ENCODE measurements around the gene VPS13D. TPM values are rescaled to one million over a fixed set of nuclear protein-coding genes. Genes with fewer than 3 reads are reported as not detected.
"Not testable (repeated sequence)": the region's sequence is repeated elsewhere in the genome, so short reads cannot be mapped to it uniquely, and the experiment has no call there.

VPS13D gene
- polyA plus RNA-seq, 1 donor, result 17.2 TPM

DNA sequence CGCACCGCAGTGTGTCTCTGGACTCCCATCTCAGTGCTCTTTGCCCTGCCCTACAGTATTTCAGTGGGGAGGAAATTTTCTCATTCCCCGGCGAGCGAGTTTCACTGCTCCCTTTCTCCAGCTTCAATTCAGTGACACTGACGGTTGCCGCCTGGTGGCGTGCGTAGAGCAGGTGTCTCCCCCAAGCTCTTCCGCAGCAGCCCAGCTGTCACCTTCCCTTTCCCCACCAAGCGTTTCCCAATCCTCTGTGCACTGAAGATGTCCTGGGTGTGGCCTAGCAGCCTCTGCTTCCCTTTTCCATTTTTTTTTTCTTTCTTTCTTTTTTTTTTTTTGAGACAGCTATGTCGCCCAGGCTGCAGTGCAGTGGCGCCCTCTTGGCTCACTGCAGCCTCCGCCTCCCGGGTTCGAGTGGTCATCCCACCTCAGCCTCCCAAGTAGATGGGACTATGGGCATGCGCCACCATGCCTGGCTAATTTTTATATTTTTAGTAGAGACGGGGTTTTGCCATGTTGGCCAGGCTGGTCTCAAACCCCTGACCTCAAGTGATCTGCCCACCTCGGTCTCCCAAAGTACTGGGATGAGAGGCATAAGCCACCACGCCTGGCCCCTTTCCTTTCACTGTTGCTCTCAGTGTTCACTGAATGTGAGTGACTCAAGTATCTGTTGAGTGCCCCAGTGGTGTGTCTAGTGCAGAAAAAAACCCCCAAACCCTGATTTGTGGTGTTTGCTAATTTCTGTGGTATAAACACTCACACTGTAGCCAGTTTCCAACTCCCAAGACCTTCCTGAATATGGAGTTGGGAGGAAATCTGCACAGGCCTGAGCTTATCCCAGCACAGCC is 33.0 kb upstream of the VPS13D start:
- no peak for DNase-seq (ENCODE audit: low read depth)

DNA sequence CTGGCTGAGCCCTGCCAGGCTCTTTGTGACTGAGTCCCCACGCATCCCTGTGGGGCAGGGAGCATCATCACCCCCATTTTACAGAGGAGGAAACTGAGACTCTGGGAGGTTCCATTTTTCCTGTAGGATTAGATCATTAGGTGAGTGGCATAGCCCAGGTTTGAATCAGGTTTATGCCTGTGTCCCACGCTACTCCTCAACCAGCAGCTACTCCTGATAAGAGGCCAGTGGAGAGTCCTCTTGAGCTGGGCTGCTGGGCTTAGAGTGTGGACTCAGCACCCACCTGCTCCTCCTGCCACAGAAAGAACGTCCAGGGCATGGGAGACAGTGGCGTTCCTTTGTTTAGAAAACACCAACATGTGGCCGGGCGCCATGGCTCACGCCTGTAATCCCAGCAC is 32.3 kb upstream of the VPS13D start:
- DNase-seq (ENCODE audit: low read depth), result no peak

DNA sequence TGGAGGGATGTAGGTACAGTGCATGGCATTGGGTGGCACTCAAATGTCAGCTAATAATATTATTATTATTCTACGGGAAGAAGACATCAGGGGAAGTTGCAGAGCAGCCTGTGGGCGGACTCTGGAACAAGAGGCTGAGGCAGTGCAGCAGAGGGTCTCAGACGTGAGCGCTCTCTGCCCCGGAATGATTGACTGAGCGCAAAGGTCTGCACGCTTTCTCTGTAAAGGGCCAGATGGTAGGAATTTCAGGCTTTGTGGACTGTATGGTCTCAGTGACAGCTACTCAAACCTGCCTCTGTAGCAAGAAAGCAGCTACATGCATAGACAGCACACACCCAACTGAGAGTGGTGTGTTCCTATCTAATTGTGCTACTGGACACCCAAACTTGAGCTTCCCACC is 29.6 kb upstream of the VPS13D start:
- DNase-seq (ENCODE audit: low read depth), result no peak

DNA sequence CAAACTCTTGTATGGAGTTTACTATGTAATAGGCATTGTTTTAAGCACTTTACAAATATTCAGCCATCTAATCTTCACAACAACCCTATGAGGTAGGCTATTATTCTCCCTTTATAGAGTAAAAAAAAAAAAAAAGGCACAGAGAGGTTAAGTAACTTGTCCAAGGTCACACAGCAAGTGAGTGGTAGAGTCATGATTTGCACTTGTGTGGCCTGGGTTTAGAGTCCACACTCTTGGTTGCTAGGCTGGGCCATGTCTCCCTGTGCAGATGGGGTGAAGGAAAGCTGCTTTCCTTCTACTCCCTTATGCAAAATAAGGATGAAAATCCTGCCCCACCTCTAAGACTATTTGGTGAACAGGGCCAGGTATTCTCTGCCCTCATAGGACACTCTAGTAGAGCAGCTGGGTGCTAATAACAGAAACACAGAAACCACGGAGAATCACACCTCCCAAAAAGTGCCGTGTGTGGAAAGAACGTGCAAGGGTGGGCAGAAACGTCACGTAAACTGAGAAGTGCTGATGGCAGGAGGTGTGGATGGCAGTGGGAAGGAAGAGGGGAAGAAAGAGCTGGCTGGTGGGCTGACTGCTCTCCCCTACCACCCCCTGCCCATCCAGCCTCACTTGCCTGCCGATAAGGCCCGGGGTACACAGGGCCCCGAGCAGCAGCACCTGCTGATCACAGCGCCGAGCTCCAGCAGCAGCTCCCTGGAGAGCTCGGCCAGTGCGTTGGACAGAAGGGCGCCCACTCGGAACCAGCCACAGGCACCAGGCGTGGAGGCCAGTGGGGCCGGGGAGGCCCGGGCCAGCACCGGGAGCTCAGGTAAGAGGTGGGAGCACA is 28.3 kb upstream of the VPS13D start:
- DNase-seq (ENCODE audit: low read depth), result no peak

DNA sequence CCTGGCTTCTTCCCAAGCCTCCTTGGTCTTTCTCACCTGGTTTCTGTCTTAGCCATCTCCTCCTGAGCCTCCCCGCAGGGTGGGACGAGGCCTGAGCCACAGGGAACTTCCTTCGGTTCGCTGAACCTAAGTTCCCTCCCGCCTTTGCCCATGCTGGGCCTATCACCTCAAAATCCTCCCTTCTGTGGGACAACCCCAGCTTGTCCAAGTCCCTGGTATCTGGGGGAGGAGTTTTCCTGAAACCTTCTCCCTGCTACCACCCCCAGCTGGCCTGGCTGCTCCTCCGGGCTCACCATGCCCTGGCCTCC is 27.7 kb upstream of the VPS13D start:
- no peak for DNase-seq (ENCODE audit: low read depth)

DNA sequence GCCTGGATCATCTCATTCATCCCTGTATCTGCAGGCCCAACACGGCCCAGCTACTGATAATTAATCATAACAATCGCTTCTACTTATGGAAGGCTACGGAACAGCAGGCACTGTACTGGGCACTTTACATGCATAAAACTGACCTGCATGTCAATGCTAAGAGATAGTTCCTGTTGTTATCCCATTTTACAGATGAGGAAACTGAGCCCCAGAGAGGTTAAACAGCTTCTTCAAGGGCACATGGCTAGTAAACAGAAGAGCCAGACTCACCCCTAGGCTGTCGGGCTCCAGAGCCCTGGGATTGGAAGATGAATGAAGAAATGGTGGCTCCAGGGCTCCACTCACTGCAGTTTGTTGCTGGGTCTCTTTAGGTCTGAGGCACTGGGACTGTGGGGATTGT is 27.3 kb upstream of the VPS13D start:
- DNase-seq (ENCODE audit: low read depth), result no peak

DNA sequence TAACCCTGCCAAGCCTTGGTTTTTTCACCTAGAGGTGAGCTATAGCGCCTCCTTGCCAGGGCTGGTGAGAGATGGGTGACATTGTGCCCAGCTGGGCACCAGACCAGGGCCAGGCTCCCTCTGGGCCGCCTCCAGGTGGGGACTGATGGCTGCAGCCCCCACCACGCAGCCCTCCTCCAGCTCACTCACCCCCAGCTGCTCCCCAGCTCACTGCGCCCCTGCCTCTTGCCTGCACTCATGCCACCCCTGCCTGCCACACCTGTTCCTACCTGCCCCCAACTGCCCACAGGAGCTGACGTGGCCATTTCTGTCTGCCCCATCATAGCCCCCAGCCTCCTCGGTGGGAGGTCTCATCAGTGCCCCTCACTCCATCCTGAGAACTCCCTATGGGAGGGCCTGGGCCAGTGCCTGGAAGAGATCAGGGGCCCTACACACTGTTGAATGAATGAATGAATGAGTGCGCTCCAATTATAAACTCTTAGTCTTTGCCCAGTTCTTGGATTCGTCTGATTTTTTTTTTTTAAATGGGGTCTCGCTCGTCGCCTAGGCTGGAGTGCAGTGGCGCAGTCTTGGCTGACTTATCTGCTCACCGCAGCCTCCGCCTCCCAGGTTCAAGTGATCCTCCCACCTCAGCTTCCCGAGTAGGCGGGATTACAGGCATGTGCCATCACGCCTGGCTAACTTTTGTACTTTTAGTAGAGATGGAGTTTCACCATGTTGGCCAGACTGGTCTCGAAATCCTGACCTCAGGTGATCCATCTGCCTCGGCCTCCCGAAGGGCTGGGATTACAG is 26.4 kb upstream of the VPS13D start:
- no peak for DNase-seq (ENCODE audit: low read depth)

DNA sequence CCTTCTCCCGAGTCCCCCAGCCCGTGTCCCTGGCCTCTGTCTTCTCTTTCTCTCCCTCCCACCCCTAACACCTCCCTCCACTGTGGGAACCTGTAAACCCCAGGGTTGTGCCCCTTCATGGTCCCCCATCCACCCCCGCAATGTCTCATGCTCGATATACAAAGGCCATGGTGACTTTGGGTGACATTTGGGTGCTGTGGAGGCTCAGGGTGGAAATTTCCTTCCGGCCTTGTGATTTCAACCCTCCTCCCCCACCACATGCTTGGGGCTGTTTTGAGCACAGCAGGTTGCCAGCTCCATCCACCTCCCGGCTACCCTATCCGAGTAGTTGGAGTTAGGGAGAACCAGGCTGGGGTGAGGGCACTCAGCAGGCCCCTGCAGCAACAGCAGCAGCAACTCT is 25.7 kb upstream of the VPS13D start:
- no peak for DNase-seq (ENCODE audit: low read depth)

DNA sequence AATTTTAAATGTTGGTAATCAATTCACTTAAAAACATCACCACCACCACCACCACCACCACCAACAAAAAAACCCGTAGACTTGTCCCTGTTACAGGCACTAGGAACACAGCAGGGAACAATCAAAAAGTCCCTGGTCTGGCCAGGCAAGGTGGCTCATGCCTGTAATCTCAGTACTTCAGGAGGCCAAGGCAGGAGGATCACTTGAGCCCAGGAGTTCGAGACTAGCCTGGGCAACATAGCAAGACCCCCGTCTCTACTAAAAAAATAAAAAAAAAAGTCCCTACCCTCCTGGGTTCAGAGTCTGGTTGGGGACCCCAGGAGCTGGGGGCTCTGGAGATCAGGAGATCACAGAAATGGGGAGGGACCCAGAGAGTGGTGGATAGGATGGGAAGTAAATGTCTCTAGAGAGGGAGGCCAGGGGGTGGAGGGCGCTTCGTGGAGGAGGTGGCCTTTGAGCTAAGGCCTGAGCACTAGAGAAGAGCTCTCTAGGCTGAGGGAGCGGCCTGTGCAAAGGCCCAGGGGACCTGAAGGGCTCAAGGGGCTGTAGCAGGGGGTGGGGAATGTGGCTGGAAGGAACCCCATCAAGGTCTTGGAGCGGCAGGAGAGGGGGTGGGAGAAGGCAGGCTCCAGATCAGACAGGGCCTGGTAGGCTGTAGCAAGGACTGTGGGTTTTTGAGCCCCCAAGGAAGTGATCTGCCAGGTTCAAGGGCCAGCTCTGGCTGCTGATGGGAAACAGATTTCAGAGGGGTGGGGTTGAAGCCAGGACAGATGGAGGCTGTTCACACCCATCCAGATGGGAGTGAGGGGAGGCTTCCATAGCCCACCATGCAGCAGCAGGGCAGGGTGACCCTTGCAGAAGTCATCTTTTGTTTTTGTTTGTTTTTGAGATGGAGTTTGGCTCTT is 24.8 kb upstream of the VPS13D start:
- DNase-seq (ENCODE audit: low read depth), result no peak

DNA sequence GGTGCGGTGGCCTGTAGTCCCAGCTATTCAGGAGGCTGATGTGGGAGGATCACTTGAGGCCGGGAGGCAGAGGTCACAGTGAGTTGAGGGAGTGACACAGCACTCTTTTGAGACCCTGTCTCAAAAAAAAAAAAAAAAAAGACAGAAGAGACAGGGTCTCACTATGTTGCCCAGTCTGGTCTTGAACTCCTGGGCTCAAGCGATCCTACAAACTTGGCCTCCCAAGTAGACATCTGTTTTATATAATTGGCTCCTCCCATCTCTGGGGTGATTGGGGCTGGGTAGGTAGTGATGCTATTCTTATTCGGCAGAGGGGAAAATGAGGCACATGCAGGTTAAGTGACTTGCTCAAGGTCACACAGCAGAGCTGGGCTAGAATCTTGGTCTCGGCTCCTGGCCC is 23.6 kb upstream of the VPS13D start:
- DNase-seq (ENCODE audit: low read depth), result no peak

DNA sequence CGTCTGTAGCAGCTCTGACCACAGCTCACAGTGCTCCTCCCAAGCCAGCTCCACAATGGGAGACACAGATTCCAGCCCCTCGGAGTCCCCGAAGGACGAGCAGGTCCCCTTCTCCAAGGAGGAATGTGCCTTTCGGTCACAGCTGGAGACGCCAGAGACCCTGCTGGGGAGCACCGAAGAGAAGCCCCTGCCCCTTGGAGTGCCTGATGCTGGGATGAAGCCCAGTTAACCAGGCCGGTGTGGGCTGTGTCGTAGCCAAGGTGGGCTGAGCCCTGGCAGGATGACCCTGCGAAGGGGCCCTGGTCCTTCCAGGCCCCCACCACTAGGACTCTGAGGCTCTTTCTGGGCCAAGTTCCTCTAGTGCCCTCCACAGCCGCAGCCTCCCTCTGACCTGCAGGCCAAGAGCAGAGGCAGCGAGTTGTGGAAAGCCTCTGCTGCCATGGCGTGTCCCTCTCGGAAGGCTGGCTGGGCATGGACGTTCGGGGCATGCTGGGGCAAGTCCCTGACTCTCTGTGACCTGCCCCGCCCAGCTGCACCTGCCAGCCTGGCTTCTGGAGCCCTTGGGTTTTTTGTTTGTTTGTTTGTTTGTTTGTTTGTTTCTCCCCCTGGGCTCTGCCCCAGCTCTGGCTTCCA is 22.9 kb upstream of the VPS13D start:
- DNase-seq (ENCODE audit: low read depth), result no peak

DNA sequence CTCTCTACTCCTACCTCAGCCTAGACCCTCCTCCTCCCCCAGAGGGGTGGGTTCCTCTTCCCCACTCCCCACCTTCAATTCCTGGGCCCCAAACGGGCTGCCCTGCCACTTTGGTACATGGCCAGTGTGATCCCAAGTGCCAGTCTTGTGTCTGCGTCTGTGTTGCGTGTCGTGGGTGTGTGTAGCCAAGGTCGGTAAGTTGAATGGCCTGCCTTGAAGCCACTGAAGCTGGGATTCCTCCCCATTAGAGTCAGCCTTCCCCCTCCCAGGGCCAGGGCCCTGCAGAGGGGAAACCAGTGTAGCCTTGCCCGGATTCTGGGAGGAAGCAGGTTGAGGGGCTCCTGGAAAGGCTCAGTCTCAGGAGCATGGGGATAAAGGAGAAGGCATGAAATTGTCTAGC is 21.6 kb upstream of the VPS13D start:
- DNase-seq (ENCODE audit: low read depth), result no peak

DNA sequence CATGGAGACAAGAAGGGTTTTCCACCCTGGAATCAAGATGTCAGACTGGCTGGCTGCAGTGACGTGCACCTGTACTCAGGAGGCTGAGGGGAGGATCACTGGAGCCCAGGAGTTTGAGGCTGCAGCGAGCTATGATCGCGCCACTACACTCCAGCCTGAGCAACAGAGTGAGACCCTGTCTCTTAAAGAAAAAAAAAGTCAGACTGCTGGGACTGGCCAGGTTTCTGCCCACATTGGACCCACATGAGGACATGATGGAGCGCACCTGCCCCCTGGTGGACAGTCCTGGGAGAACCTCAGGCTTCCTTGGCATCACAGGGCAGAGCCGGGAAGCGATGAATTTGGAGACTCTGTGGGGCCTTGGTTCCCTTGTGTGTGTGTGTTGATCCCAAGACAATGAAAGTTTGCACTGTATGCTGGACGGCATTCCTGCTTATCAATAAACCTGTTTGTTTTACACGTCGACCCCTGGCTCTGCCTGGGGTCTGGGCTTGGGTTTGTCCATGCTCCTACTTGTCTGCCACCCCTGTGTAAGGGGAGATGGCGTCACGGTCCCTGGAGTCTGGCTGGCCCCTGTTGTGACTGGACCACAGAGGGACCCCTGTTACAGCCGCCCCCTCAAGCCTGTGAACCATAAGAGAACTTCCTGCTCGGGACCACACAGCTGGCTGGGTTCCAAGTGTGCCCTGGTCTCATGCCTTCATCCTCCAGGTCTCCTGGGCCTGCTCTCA is 20.9 kb upstream of the VPS13D start:
- DNase-seq (ENCODE audit: low read depth), result peak; percentile 38

DNA sequence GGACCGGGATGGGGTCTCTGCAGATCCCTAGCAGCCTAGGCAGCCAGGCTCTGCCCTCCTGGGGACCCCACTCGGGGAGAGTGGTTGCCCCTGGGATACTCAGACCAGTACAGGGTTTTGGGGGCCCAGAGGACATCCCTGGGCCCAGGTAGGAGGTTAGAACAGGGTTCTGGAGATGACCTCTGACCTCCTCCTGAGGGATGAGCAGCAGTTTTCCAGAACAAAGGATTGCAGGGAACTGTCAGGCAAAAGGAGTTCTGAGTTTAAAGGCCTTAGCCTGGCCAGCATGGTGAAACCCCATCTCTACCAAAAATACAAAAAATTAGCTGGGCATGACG is 20.4 kb upstream of the VPS13D start:
- no peak for DNase-seq (ENCODE audit: low read depth)

DNA sequence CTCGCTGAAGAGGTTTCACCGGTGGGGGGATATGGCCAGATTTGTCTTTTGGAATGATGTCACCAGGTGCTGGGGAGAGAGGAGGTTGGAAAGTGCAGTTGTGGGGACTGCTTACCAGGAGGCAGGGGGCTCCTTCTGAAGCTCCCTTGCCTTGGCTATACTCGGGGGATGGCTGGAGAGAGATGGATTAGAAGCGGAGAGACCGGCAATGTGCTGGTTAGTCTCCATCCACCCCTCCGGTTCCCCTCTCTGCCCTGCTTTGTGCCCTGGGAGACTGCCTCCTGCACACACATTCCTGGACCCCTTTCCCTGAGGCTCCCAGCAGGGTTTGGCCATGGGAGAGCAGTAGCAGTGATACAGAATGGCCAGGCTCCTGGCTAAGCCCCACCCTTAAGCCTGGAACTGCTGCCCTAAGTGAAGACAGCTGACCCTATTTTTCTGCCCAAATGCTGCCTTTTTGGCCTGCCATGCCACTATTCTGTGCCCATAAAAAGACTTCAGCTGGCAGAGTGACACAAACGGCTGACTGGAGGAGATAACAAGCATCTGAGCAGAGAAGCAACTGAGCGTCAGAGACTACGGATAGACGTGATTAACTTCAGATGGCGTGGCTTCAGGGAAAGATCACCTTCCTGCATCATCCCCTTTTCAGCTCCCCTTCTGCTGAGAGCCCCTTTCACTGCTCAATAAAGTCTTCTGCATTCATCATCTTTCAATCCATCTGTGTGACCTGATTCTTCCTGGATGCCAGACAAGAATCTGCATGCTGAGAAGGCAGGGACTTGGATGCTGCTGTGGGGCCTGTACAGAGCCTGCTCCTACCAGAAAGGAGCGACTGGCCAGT is 14.5 kb upstream of the VPS13D start:
- no peak for DNase-seq (ENCODE audit: low read depth)

DNA sequence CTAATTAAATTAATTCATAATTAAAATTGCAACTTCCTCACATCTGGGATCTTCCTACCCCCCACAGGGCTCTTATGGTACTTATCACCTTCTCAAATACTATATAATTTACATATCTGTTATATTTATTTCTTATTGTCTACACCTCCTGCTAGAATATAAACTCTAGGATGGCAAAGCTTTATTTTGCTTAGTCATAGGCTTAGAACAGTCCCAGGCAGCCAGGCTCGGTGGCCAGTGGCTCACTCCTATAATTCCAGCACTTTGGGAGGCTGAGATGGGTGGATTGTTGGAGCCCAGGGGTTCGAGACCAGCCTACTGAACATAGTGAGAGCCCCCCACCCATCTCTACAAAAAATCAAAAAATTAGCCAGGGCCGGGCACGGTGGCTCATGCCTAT is 10.0 kb upstream of the VPS13D start:
- DNase-seq (ENCODE audit: low read depth), result no peak

DNA sequence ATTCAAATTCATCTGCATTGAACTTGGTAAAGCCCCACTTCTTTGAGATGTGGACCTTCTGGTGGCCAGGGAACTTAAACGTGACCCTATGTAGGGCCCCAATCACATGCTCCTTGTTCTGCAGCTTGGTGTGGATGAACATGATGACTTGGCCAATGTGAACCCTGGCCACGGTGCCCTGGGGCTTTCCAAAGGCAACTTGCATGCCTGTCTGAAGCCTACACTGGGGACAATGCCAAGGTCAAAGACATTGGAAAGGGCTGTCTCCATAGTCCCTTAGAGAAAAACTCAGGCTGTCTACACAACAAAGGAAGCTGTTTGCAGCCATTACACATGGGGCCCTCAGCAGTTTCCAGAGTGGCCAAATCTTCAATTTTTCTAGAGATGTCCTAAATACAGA is 8.9 kb upstream of the VPS13D start:
- DNase-seq (ENCODE audit: low read depth), result no peak

DNA sequence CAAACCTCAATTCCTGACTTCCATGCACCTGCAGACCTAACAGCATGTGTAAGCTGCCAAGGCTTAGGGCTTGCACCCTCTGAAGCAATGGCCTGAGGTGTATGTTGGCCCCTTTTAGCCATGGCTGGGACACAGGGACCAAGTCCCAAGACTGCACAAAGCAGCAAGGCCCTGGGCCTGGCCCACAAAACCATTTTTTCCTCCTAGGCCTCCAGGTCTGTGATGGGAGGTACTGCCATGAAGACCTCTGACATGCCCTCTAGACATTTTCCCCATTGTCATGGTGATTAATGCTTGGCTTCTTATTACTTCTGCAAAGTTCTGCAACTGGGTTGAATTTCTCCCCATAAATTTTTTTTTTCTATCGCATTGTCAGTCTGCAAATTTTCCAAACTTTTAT is 7.1 kb upstream of the VPS13D start:
- not testable (repeated sequence) for DNase-seq (ENCODE audit: low read depth)

DNA sequence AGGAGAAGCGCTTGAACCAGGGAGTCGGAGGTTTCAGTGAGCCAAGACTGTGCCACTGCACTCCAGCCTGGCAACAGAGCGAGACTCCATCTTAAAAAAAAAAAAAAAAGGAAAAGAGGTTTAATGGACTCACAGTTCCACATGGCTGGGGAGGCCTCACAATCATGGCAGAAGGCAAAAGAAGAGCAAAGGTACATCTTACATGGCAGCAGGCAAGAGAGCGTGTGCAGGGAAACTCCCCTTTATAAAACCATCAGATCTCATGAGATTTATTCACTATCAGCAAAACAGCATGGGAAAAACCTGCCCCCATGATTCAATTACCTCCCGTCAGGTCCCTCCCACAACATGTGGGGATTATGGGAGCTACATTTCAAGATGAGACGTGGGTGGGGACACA is 5.7 kb upstream of the VPS13D start:
- not testable (repeated sequence) for DNase-seq (ENCODE audit: low read depth)

All from forelimb muscle (tissue), 1 donor.